Measurements from ENCODE around the gene NTF3.

The NTF3 gene

GRCh38 chr12:5460817-5461216 lies 28.9 kb downstream of the NTF3 start (continued):
- TF ChIP-seq, protein P1, sequence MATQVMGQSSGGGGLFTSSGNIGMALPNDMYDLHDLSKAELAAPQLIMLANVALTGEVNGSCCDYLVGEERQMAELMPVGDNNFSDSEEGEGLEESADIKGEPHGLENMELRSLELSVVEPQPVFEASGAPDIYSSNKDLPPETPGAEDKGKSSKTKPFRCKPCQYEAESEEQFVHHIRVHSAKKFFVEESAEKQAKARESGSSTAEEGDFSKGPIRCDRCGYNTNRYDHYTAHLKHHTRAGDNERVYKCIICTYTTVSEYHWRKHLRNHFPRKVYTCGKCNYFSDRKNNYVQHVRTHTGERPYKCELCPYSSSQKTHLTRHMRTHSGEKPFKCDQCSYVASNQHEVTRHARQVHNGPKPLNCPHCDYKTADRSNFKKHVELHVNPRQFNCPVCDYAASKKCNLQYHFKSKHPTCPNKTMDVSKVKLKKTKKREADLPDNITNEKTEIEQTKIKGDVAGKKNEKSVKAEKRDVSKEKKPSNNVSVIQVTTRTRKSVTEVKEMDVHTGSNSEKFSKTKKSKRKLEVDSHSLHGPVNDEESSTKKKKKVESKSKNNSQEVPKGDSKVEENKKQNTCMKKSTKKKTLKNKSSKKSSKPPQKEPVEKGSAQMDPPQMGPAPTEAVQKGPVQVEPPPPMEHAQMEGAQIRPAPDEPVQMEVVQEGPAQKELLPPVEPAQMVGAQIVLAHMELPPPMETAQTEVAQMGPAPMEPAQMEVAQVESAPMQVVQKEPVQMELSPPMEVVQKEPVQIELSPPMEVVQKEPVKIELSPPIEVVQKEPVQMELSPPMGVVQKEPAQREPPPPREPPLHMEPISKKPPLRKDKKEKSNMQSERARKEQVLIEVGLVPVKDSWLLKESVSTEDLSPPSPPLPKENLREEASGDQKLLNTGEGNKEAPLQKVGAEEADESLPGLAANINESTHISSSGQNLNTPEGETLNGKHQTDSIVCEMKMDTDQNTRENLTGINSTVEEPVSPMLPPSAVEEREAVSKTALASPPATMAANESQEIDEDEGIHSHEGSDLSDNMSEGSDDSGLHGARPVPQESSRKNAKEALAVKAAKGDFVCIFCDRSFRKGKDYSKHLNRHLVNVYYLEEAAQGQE (tag by site-specific recombination; IDR thresholded peaks at IDR 0.05), result no peak
- TF ChIP-seq, protein P2, sequence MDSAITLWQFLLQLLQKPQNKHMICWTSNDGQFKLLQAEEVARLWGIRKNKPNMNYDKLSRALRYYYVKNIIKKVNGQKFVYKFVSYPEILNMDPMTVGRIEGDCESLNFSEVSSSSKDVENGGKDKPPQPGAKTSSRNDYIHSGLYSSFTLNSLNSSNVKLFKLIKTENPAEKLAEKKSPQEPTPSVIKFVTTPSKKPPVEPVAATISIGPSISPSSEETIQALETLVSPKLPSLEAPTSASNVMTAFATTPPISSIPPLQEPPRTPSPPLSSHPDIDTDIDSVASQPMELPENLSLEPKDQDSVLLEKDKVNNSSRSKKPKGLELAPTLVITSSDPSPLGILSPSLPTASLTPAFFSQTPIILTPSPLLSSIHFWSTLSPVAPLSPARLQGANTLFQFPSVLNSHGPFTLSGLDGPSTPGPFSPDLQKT (IDR thresholded peaks at IDR 0.05; ENCODE audit: borderline replicate concordance, low read depth, low read length), result no peak

DNA sequence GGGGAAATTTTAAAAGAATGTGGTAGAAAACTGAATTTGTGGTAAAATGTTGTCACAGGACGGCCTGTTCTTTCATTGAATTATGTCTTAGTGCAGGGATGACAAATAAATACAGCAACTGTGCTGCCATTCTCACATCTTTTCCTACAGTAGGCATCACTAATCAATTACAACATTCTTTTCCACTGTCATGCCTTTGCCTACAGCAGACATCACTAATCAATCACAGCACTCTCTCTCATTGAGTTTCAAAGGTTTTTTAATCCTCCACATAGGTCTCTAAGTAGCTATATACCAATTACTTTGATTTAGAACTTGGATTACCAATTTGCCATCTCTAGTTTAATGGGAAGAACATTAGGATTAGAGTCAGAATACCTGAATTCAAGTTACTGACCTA lies 30.1 kb downstream of the NTF3 start:
- Histone ChIP-seq H3K9me3 (ENCODE audit: control insufficient read depth, insufficient read depth, low read depth, low read length) (no peaks in the 10 kb centered on the region), H3K27ac (ENCODE audit: extremely low read depth, low read depth, low read length) (no peak overlapping the region), H3K36me3 (ENCODE audit: control insufficient read depth in 2 of 2, insufficient read depth in 1 of 2, low read length in 2 of 2) (no peaks in the 10 kb centered on the region), H3K4me1 (ENCODE audit: control insufficient read depth, insufficient read depth, low read length) (no peaks in the 10 kb centered on the region), H3K4me3 (ENCODE audit: low read depth, low read length) (no peak overlapping the region)
- ChIA-PET POLR2A (no interaction called here), CTCF (interaction anchor here (0.6 kb wide), 1 partner anchor 615 kb away, joined by 3 read pairs; no protein-coding TSS in a partner anchor)
- no peak for TF ChIP-seq ZNF560 (tag by site-specific recombination; IDR thresholded peaks at IDR 0.05; ENCODE audit: borderline replicate concordance)
- peak; percentile 67; the same call in 1 of the 2 replicates for TF ChIP-seq ZNF23 (tag by site-specific recombination; IDR thresholded peaks at IDR 0.05; ENCODE audit: borderline replicate concordance)
- peak; percentile 81 for TF ChIP-seq ZBTB17 (tag by site-specific recombination; IDR thresholded peaks at IDR 0.05)

DNA sequence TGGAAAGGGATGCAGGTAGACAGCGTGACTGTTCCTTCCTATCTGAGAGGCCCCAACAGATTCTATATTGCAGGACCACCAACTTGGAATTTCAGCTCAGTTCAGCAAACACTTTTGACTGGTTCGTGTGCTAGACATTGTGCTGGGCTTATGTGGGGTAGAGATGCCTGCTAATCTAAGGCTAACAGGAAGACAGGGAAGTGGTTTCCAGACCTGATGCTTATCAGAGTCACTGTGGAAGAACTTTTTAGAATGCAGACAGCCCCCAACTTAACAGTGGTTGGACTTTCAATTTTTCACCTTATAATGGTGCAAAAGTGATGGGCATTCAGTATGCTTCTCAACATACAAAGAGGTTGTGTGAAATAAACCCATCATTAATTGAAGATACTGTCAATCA lies 32.2 kb downstream of the NTF3 start:
- Histone ChIP-seq H3K4me1 (ENCODE audit: control insufficient read depth, insufficient read depth, low read length) (no peaks in the 10 kb centered on the region), H3K9me3 (ENCODE audit: control insufficient read depth, insufficient read depth, low read depth, low read length) (no peaks in the 10 kb centered on the region), H3K27ac (ENCODE audit: extremely low read depth, low read depth, low read length) (no peak overlapping the region), H3K4me3 (ENCODE audit: low read depth, low read length) (no peak overlapping the region), H3K36me3 (ENCODE audit: control insufficient read depth in 2 of 2, insufficient read depth in 1 of 2, low read length in 2 of 2) (no peaks in the 10 kb centered on the region)
- POLR2A ChIA-PET, result no interaction called here
- CTCF ChIA-PET, result interaction anchor here (0.6 kb wide), 1 partner anchor 437 kb away, joined by 3 read pairs; no protein-coding TSS in a partner anchor
- TF ChIP-seq ZNF791 (tag by site-specific recombination; IDR thresholded peaks at IDR 0.05) (no peak), ZNF521 (tag by site-specific recombination; IDR thresholded peaks at IDR 0.05) (no peak), ZNF544 (tag by site-specific recombination; IDR thresholded peaks at IDR 0.05) (no peak), ZNF830 (tag by site-specific recombination; IDR thresholded peaks at IDR 0.05; ENCODE audit: low read depth) (no peak), MZF1 (tag by site-specific recombination; IDR thresholded peaks at IDR 0.05; ENCODE audit: borderline replicate concordance) (no peak), YY1 (tag by site-specific recombination; IDR thresholded peaks at IDR 0.05) (no peak), ZSCAN18 (tag by site-specific recombination; IDR thresholded peaks at IDR 0.05) (no peak), KLF9 (tag by site-specific recombination; IDR thresholded peaks at IDR 0.05; ENCODE audit: low read depth) (no peak), INSM2 (tag by site-specific recombination; IDR thresholded peaks at IDR 0.05) (no peak), ZNF473 (tag by site-specific recombination; IDR thresholded peaks at IDR 0.05) (no peak), ZFP69B (tag by site-specific recombination; IDR thresholded peaks at IDR 0.05) (no peak), ZNF529 (tag by site-specific recombination; IDR thresholded peaks at IDR 0.05; ENCODE audit: insufficient replicate concordance) (no peak), ZNF610 (tag by site-specific recombination; IDR thresholded peaks at IDR 0.05; ENCODE audit: borderline replicate concordance) (no peak)
- TF ChIP-seq, protein P3, sequence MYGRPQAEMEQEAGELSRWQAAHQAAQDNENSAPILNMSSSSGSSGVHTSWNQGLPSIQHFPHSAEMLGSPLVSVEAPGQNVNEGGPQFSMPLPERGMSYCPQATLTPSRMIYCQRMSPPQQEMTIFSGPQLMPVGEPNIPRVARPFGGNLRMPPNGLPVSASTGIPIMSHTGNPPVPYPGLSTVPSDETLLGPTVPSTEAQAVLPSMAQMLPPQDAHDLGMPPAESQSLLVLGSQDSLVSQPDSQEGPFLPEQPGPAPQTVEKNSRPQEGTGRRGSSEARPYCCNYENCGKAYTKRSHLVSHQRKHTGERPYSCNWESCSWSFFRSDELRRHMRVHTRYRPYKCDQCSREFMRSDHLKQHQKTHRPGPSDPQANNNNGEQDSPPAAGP (tag by site-specific recombination; IDR thresholded peaks at IDR 0.05), result no peak
- TF ChIP-seq, protein P4, sequence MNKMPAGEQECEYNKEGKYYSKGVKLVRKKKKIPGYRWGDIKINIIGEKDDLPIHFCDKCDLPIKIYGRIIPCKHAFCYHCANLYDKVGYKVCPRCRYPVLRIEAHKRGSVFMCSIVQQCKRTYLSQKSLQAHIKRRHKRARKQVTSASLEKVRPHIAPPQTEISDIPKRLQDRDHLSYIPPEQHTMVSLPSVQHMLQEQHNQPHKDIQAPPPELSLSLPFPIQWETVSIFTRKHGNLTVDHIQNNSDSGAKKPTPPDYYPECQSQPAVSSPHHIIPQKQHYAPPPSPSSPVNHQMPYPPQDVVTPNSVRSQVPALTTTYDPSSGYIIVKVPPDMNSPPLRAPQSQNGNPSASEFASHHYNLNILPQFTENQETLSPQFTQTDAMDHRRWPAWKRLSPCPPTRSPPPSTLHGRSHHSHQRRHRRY (tag by site-specific recombination; IDR thresholded peaks at IDR 0.05), result no peak
- TF ChIP-seq, protein P5, sequence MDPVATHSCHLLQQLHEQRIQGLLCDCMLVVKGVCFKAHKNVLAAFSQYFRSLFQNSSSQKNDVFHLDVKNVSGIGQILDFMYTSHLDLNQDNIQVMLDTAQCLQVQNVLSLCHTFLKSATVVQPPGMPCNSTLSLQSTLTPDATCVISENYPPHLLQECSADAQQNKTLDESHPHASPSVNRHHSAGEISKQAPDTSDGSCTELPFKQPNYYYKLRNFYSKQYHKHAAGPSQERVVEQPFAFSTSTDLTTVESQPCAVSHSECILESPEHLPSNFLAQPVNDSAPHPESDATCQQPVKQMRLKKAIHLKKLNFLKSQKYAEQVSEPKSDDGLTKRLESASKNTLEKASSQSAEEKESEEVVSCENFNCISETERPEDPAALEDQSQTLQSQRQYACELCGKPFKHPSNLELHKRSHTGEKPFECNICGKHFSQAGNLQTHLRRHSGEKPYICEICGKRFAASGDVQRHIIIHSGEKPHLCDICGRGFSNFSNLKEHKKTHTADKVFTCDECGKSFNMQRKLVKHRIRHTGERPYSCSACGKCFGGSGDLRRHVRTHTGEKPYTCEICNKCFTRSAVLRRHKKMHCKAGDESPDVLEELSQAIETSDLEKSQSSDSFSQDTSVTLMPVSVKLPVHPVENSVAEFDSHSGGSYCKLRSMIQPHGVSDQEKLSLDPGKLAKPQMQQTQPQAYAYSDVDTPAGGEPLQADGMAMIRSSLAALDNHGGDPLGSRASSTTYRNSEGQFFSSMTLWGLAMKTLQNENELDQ (tag by site-specific recombination; IDR thresholded peaks at IDR 0.05; ENCODE audit: low read depth), result no peak
